Esophagus squamous epithelium (tissue), 4 donors: ENCODE measurements around the gene ENDOU.

Experiments
- POLR2A ChIP-seq, 4 donors: fragments of 450-650 bp; IDR thresholded peaks; one replicate each; pipeline ENCODE4 v1.6.1; 2017; ENCODE audit warnings: antibody characterized with exemption in 4 of 4, mild to moderate bottlenecking in 4 of 4, moderate library complexity in 3 of 4
- TF ChIP-seq, protein P1 (sequence below), 6 experiments: fragments of 450-650 bp in 4 of 6; fragments of 200-600 bp in 2 of 6; sonication (generic) in 2 of 6; IDR thresholded peaks; one replicate each; pipeline ENCODE4 v1.5.1; 2016 to 2019; ENCODE audit warnings: antibody characterized with exemption in 6 of 6, mild to moderate bottlenecking in 4 of 6, moderate library complexity in 4 of 6

DNA sequence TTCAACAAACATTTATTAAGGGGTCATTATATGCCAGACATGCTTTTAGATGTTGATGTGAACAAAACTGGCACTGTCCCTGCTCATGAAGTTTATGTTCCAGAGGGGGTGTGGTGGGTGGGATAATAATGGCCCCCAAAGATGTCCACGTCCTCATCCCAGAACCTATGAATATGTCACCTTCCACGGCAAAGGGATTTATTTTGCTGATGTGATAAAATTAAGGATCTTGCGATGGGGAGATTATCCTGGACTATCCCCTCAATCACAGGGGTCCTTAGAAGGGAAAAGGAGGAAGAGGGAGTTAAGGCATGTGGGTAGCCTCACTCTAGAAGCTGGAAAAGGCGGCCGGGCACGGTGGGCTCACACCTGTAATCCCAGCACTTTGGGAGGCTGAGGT lies 46.0 kb upstream of the ENDOU start:
- TF ChIP-seq, protein P1, sequence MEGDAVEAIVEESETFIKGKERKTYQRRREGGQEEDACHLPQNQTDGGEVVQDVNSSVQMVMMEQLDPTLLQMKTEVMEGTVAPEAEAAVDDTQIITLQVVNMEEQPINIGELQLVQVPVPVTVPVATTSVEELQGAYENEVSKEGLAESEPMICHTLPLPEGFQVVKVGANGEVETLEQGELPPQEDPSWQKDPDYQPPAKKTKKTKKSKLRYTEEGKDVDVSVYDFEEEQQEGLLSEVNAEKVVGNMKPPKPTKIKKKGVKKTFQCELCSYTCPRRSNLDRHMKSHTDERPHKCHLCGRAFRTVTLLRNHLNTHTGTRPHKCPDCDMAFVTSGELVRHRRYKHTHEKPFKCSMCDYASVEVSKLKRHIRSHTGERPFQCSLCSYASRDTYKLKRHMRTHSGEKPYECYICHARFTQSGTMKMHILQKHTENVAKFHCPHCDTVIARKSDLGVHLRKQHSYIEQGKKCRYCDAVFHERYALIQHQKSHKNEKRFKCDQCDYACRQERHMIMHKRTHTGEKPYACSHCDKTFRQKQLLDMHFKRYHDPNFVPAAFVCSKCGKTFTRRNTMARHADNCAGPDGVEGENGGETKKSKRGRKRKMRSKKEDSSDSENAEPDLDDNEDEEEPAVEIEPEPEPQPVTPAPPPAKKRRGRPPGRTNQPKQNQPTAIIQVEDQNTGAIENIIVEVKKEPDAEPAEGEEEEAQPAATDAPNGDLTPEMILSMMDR (IDR thresholded peaks at IDR 0.05) = no peak
- no peak for TF ChIP-seq POLR2A (IDR thresholded peaks at IDR 0.05)
